K562 (cell line): ENCODE data around the gene ZMYM2. TPM values are rescaled to one million over a fixed set of nuclear protein-coding genes. Genes with fewer than 3 reads are reported as not detected.

ENCODE experiments used
- BHLHE40 ChIP-seq: IDR thresholded peaks from 2 replicates; pipeline ENCODE4 v1.6.1; 2011; ENCODE audit warnings: low read length, improper control_type of control experiment
- CXXC5 ChIP-seq: fragments of 250-450 bp; sonication (Bioruptor Pico); IDR thresholded peaks from 2 replicates; pipeline ENCODE4 v1.8.0; 2022; ENCODE audit warnings: inconsistent platforms, mild to moderate bottlenecking, moderate library complexity
- GATAD2A ChIP-seq: fragments of 450-650 bp; IDR thresholded peaks from 2 replicates; pipeline ENCODE4 v1.6.1; 2017
- MAFK ChIP-seq: IDR thresholded peaks from 2 replicates; pipeline ENCODE4 v1.6.1; 2011; ENCODE audit warnings: low read length, improper control_type of control experiment
- MXI1 ChIP-seq: IDR thresholded peaks from 2 replicates; pipeline ENCODE4 v1.6.1; 2011; ENCODE audit warnings: low read depth, mild to moderate bottlenecking, improper control_type of control experiment, low read length
- PYGO2 ChIP-seq: fragments of 450-650 bp; IDR thresholded peaks from 2 replicates; pipeline ENCODE4 v1.6.1; 2016; ENCODE audit warnings: mild to moderate bottlenecking, missing genetic modification characterization, moderate library complexity, missing compliant biosample characterization
- SPI1 ChIP-seq: IDR thresholded peaks from 2 replicates; pipeline ENCODE4 v1.6.1; 2011; ENCODE audit warnings: low read depth, low read length, control low read depth, borderline replicate concordance
- TAF1 ChIP-seq: IDR thresholded peaks from 2 replicates; pipeline ENCODE4 v1.6.1; 2011; ENCODE audit warnings: mild to moderate bottlenecking, low read length, moderate library complexity; ENCODE audit not compliant: insufficient read depth, control insufficient read depth, severe bottlenecking; ENCODE audit errors: extremely low read depth
- TOE1 ChIP-seq, 2 experiments: fragments of 450-650 bp in 1 of 2; sonication (generic) in 1 of 2; formaldehyde crosslinking in 1 of 2; IDR thresholded peaks; 2 replicates each; pipeline versions ENCODE4 v1.7.1 to v1.8.0; 2016 to 2022; ENCODE audit warnings: borderline replicate concordance in 2 of 2, mild to moderate bottlenecking in 2 of 2, antibody characterized with exemption in 1 of 2, inconsistent platforms in 1 of 2, low read depth in 1 of 2, missing genetic modification reagents in 1 of 2, moderate library complexity in 1 of 2
- ZNF717 ChIP-seq: fragments of 250-450 bp; sonication (Bioruptor Pico); IDR thresholded peaks from 2 replicates; pipeline ENCODE4 v1.5.0; 2021
- polyA plus RNA-seq, 8 experiments: library from polyadenylated mRNA; depleted of rRNA in 4 of 8; stranded (reverse) in 5 of 8; unstranded in 3 of 8; fragments of >200 nt; fragmentation: Nextera tagmentation in 2 of 8; fragmentation: Illumina TruSeq in 1 of 8; extraction: Ambion mirVana in 2 of 8; extraction: Trizol in 1 of 8; gene quantifications; 2 replicates each; pipeline versions ENCODE4 v1.2.1 to v1.2.3, GENCODE V29; 2011 to 2014; ENCODE audit warnings: inconsistent platforms in 1 of 8, missing spikeins in 1 of 8
- total RNA-seq, 7 experiments: library from RNA; depleted of rRNA in 6 of 7; stranded (reverse); fragments of >200 nt in 6 of 7; fragmentation: Illumina TruSeq in 2 of 7; extraction: Trizol in 2 of 7; gene quantifications; 2 replicates each; pipeline versions ENCODE4 v1.2.1 to v1.2.3, GENCODE V29; 2011 to 2021; ENCODE audit warnings: low replicate concordance in 1 of 7
- TF ChIP-seq, protein P1 (sequence below): fragments of 150-350 bp; conservative IDR thresholded peaks from 2 replicates; pipeline ENCODE4 v1.6.1; 2014; ENCODE audit warnings: low read length
- TF ChIP-seq, protein P2 (sequence below): fragments of 250-450 bp; sonication (Bioruptor Pico); IDR thresholded peaks from 2 replicates; pipeline ENCODE4 v1.8.0; 2022; ENCODE audit warnings: moderate library complexity, mild to moderate bottlenecking, inconsistent platforms
- TF ChIP-seq, protein P3 (sequence below), 3 experiments: IDR thresholded peaks in 2 of 3; conservative IDR thresholded peaks in 1 of 3; 2 replicates each; pipeline ENCODE4 v1.5.1; 2011 to 2012; ENCODE audit warnings: low read length in 3 of 3, mild to moderate bottlenecking in 3 of 3, control low read depth in 2 of 3, improper control_type of control experiment in 1 of 3, inconsistent platforms in 1 of 3, low read depth in 1 of 3, mixed read lengths in 1 of 3, moderate library complexity in 1 of 3; ENCODE audit not compliant: insufficient read depth in 2 of 3
- TF ChIP-seq, protein P4 (sequence below): fragments of 250-450 bp; sonication (Bioruptor Pico); IDR thresholded peaks from 2 replicates; pipeline ENCODE4 v1.4.0; 2020; ENCODE audit warnings: mild to moderate bottlenecking, moderate library complexity
- TF ChIP-seq, protein P5 (sequence below): fragments of 250-450 bp; sonication (Bioruptor Pico); IDR thresholded peaks from 2 replicates; pipeline ENCODE4 v1.8.0; 2022; ENCODE audit warnings: inconsistent platforms

ZMYM2 gene
- total and polyA plus RNA-seq, 9 of the 15 experiments (the other 6 are each of a cell fraction or from before 2014, with no cell fraction given) = 5.0 to 48.8 (median 26.8) TPM

DNA sequence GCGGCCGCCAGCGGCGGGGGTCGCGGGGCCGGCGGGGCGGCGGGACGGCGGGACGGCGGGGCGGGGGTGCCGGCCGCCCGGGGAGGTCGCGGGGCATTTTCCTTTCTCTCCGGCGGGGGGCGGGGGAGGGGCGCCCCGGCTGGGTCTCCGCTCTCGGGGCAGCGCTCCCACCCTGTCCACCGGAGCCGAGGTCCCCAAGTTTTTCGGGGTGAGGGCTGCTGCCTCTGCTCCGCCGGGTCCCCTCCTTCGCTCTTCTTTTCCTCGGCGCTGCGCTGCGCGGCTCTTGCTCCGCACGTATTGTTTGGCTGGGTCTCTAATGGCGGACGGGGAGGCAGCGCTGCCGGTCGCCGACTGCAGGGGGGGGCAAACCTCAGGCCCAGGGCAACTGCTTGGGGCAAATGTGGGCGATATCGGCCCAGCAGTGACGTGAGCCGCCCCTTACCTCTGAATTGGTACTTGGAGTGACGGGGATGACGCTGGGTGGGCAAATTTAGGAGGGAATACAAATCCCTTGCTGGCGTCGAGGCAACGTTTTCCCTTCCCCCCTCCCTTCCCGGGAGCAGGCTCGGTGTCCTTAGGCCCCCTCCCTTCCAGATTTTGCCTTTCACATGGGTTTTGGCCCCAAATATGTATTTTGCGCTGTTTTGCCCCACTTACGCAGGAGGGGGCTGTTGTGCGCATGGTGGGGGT is 759 bp downstream of the ZMYM2 start (continued):
- TF ChIP-seq, protein P1, sequence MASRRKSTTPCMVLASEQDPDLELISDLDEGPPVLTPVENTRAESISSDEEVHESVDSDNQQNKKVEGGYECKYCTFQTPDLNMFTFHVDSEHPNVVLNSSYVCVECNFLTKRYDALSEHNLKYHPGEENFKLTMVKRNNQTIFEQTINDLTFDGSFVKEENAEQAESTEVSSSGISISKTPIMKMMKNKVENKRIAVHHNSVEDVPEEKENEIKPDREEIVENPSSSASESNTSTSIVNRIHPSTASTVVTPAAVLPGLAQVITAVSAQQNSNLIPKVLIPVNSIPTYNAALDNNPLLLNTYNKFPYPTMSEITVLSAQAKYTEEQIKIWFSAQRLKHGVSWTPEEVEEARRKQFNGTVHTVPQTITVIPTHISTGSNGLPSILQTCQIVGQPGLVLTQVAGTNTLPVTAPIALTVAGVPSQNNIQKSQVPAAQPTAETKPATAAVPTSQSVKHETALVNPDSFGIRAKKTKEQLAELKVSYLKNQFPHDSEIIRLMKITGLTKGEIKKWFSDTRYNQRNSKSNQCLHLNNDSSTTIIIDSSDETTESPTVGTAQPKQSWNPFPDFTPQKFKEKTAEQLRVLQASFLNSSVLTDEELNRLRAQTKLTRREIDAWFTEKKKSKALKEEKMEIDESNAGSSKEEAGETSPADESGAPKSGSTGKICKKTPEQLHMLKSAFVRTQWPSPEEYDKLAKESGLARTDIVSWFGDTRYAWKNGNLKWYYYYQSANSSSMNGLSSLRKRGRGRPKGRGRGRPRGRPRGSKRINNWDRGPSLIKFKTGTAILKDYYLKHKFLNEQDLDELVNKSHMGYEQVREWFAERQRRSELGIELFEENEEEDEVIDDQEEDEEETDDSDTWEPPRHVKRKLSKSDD = no peak
- TF ChIP-seq, protein P2, sequence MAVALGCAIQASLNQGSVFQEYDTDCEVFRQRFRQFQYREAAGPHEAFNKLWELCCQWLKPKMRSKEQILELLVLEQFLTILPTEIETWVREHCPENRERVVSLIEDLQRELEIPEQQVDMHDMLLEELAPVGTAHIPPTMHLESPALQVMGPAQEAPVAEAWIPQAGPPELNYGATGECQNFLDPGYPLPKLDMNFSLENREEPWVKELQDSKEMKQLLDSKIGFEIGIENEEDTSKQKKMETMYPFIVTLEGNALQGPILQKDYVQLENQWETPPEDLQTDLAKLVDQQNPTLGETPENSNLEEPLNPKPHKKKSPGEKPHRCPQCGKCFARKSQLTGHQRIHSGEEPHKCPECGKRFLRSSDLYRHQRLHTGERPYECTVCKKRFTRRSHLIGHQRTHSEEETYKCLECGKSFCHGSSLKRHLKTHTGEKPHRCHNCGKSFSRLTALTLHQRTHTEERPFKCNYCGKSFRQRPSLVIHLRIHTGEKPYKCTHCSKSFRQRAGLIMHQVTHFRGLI = no peak
- no peak for TF ChIP-seq MXI1
- TF ChIP-seq TOE1 (IDR thresholded peaks at IDR 0.05; ENCODE audit: borderline replicate concordance) = no peak
- TF ChIP-seq TOE1 (CRISPR knock-in tag; IDR thresholded peaks at IDR 0.05; ENCODE audit: borderline replicate concordance, low read depth) = no peak
- TF ChIP-seq, protein P3, sequence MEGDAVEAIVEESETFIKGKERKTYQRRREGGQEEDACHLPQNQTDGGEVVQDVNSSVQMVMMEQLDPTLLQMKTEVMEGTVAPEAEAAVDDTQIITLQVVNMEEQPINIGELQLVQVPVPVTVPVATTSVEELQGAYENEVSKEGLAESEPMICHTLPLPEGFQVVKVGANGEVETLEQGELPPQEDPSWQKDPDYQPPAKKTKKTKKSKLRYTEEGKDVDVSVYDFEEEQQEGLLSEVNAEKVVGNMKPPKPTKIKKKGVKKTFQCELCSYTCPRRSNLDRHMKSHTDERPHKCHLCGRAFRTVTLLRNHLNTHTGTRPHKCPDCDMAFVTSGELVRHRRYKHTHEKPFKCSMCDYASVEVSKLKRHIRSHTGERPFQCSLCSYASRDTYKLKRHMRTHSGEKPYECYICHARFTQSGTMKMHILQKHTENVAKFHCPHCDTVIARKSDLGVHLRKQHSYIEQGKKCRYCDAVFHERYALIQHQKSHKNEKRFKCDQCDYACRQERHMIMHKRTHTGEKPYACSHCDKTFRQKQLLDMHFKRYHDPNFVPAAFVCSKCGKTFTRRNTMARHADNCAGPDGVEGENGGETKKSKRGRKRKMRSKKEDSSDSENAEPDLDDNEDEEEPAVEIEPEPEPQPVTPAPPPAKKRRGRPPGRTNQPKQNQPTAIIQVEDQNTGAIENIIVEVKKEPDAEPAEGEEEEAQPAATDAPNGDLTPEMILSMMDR (IDR thresholded peaks at IDR 0.05 in 2 of 3, conservative IDR thresholded peaks at IDR 0.05 in 1 of 3; ENCODE audit: insufficient read depth in 2 of 3, low read depth in 1 of 3, low read length in 3 of 3) = peak in 1 of 3 experiments; percentile 30; a peak in 1 of 6 replicates
- no peak for TF ChIP-seq BHLHE40
- TF ChIP-seq ZNF717 (CRISPR knock-in tag) = no peak
- TF ChIP-seq, protein P4, sequence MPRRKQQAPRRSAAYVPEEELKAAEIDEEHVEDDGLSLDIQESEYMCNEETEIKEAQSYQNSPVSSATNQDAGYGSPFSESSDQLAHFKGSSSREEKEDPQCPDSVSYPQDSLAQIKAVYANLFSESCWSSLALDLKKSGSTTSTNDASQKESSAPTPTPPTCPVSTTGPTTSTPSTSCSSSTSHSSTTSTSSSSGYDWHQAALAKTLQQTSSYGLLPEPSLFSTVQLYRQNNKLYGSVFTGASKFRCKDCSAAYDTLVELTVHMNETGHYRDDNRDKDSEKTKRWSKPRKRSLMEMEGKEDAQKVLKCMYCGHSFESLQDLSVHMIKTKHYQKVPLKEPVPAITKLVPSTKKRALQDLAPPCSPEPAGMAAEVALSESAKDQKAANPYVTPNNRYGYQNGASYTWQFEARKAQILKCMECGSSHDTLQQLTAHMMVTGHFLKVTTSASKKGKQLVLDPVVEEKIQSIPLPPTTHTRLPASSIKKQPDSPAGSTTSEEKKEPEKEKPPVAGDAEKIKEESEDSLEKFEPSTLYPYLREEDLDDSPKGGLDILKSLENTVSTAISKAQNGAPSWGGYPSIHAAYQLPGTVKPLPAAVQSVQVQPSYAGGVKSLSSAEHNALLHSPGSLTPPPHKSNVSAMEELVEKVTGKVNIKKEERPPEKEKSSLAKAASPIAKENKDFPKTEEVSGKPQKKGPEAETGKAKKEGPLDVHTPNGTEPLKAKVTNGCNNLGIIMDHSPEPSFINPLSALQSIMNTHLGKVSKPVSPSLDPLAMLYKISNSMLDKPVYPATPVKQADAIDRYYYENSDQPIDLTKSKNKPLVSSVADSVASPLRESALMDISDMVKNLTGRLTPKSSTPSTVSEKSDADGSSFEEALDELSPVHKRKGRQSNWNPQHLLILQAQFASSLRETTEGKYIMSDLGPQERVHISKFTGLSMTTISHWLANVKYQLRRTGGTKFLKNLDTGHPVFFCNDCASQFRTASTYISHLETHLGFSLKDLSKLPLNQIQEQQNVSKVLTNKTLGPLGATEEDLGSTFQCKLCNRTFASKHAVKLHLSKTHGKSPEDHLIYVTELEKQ (CRISPR knock-in tag) = no peak
- no peak for TF ChIP-seq CXXC5 (CRISPR knock-in tag)
- TF ChIP-seq TAF1 = no peak
- no peak for TF ChIP-seq SPI1
- TF ChIP-seq, protein P5, sequence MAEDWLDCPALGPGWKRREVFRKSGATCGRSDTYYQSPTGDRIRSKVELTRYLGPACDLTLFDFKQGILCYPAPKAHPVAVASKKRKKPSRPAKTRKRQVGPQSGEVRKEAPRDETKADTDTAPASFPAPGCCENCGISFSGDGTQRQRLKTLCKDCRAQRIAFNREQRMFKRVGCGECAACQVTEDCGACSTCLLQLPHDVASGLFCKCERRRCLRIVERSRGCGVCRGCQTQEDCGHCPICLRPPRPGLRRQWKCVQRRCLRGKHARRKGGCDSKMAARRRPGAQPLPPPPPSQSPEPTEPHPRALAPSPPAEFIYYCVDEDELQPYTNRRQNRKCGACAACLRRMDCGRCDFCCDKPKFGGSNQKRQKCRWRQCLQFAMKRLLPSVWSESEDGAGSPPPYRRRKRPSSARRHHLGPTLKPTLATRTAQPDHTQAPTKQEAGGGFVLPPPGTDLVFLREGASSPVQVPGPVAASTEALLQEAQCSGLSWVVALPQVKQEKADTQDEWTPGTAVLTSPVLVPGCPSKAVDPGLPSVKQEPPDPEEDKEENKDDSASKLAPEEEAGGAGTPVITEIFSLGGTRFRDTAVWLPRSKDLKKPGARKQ (CRISPR knock-in tag) = no peak
- no peak for TF ChIP-seq MAFK
- TF ChIP-seq PYGO2 (tag) = no peak
- TF ChIP-seq GATAD2A = no peak
